Activated T-cell treated with anti-CD3 and anti-CD28 coated beads, Interleukin-2, amount 50 U/mL, for 72 hours (primary cell): Measurements from ENCODE around the gene PTX4. TPM values are rescaled to one million over a fixed set of nuclear protein-coding genes. Genes with fewer than 3 reads are reported as not detected.

Experiments
- ATAC-seq, 2 donors: fragments of 150-1000 bp; cut with Tn5 transposase; replicated peaks in 1 of 2; 2 replicates each; pipeline ENCODE4 v1.10.0; 2021; ENCODE audit warnings: moderate library complexity in 2 of 2, mild to moderate bottlenecking in 1 of 2
- DNase-seq, 2 donors: peaks; one replicate each; pipeline ENCODE4 v3.0.0; 2021 to 2022; ENCODE audit warnings: mixed read lengths in 1 of 2
- H3K27ac Mint-ChIP-seq: one replicate; pipeline ENCODE4 v1.8.0; 2022; ENCODE audit warnings: mild to moderate bottlenecking, moderate library complexity, mixed read lengths
- H3K27me3 Mint-ChIP-seq: one replicate; pipeline ENCODE4 v1.8.0; 2022; ENCODE audit warnings: low read depth, mixed read lengths
- H3K36me3 Mint-ChIP-seq, 2 donors: one replicate each; pipeline ENCODE4 v1.8.0; 2022; ENCODE audit warnings: mixed read lengths in 2 of 2, mild to moderate bottlenecking in 1 of 2; ENCODE audit not compliant: insufficient read depth in 2 of 2
- H3K4me1 Mint-ChIP-seq: one replicate; pipeline ENCODE4 v1.8.0; 2022; ENCODE audit warnings: low read depth, mixed read lengths
- H3K4me3 Mint-ChIP-seq, 2 donors: one replicate each; pipeline ENCODE4 v1.8.0; 2022; ENCODE audit warnings: mild to moderate bottlenecking in 2 of 2, mixed read lengths in 2 of 2, moderate library complexity in 2 of 2
- H3K9me3 Mint-ChIP-seq, 2 donors: one replicate each; pipeline ENCODE4 v1.8.0; 2022; ENCODE audit warnings: mixed read lengths in 2 of 2
- total RNA-seq, 2 donors: library from RNA; stranded (reverse); gene quantifications; one replicate each; pipeline ENCODE4 v1.2.3, GENCODE V29; 2022

The PTX4 gene
- total RNA-seq, 2 donors from 2014 or later, result not detected

DNA sequence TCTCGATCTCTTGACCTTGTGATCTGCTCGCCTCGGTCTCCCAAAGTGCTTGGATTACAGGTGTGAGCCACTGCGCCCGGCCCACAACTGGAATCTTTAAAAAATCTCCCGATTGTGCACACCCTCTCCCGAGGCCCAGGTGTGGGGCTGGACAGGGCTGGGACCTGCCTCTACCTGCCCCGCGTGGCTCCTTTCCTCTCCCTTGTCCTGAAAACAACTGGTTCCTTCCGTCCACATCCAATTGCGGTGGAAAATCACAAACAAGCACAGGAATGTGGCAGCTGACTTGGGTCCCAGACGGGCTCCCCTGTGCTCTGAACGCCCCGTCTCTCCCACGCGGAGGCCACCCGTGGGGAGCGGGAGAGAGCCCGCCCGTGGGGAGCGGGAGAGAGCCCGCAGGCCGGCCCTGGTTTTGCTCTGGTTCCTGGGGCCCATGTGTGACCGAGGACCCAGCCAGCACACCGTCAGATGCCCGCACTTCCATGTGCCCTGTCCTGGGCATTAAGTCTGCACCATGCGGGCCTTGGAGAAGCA, 41.7 kb upstream of the PTX4 start:
- Mint-ChIP-seq H3K4me3 (no peak overlapping the region), H3K27ac (no peak overlapping the region), H3K36me3 (peaks cover 3 to 5% of the 10 kb centered on the region in 2 donors), H3K9me3 (no peaks in the 10 kb centered on the region), H3K27me3 (no peaks in the 10 kb centered on the region), H3K4me1 (peaks cover 14% of the 10 kb centered on the region)
- DNase-seq (no peak), ATAC-seq (no peak)

DNA sequence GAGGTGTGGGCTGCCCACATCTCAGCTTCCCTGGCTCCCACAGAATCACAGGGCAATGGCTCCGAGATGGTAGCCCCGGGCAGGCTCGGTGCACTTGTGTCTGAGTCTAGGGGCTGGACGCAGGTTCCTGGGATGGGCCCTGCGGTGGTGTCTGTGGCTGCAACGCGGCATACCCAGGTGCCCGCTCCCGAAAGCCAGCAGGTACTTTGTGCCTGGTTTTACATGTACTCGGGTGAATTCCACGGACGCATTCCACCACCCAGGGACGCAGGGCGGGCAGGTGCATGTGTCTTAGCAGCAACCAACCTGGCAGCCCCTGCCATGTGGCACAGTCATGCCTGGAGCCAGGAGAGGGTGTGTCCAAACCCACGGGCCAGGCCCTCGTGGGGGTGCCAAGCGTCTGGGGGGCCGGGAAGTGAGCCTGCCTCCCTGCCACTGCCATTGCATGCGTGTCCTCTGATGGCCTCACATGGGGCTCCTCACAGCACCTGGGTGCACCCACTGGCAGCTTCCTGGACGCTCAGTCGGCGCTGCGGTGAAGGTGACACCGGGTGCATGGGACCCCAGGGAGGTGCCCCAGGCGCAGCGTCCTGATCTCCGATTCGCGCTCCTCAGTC, 40.3 kb upstream of the PTX4 start:
- Mint-ChIP-seq H3K36me3 (no peaks in the 10 kb centered on the region), H3K27me3 (no peaks in the 10 kb centered on the region), H3K27ac (no peak overlapping the region), H3K9me3 (no peaks in the 10 kb centered on the region), H3K4me3 (no peak overlapping the region), H3K4me1 (peaks cover 8% of the 10 kb centered on the region)
- ATAC-seq (no peak), DNase-seq (no peak)

DNA sequence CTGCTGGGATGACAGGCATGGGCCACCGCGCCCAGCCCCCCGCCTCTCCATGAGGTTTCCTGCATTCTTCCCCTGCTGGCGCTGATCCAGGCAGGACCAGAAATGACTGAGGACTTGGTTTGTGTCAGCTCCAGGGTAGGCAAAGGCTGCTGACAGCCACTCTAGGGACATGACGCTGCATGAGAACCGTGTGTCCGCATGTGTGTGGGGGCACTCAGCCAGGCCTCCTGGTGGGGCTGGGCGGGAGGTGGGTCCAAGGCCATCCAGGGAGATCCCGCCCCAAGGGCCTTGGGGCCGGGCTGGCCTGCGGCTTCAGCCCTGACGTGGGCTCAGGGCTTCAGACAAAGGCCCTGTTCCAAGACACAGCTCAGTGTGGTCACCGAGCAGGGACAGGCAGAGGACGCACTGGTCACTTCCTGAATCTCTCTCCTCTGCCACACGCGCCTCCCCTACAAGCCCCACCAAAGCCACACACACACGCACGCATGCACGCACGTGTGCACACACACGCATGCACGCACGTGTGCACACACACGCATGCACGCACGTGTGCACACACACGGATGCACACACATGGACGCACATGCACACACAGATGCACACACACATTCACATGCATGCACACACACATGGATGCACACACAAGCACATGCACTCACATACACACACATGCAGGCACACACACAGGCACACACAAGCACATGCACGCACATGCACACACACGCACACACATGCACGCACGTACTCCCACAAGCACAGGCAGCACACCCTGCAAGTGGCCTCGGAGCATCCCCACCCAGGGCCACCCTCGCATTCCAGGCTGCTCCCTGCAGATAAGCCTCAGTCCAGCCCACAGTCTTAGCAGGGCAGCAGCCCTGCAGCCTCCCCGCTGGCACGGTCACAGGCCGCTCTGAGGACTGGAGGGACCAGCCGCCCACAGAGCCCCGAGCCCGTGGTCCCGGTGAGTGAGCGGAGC, 39.4 kb upstream of the PTX4 start:
- no peaks in the 10 kb centered on the region for H3K9me3 Mint-ChIP-seq
- H3K36me3 Mint-ChIP-seq, result no peaks in the 10 kb centered on the region
- no peak overlapping the region for H3K4me3 Mint-ChIP-seq
- DNase-seq (no peak), ATAC-seq (no peak)
- peaks cover 8% of the 10 kb centered on the region for H3K4me1 Mint-ChIP-seq
- no peaks in the 10 kb centered on the region for H3K27me3 Mint-ChIP-seq
- H3K27ac Mint-ChIP-seq, result no peak overlapping the region

DNA sequence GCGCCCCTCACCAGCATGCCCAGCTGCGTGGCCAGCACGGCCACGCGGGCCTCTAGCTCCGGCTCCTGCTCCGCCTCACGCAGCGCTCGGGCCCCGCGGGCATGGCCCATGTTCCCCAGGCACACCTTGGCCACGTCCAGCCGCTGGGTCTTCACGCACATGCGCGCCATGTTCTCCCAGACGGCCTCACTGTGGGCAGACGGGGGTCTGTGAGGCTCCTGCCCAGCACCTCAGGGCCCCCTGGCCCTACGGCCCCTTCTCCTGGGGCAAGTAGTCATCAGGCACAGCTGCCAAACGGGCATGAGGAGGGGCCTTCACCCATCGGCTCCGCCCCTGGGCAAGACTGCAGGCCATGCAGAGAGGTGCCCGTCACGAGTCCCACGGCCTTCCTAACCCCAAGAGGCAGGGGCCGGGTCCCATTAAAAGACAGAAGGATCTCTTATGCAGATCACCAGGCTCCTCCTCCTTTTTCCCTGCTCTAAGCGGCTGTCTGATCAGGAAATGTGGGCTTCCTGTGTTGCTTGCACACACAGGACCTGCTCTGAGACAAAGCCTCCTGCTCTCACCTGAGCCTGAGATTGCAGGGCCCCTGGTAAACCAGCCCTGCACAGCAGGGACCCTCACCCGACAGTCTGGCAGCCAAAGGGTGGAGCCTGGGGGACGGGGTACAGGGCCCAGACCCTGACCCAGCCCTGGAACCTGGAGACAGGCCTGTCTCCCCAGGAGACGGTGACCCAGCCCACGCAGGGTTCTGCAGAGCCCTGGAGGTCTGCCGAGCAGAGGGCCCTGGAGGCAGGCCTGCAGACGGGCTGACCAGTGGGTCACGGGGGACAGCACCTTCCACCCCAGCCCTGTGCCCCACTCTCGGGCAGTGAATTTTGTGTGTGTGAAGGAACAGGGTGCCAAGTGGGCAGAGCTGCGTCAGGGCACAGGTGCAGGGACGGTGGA, 38.1 kb upstream of the PTX4 start:
- H3K4me1 Mint-ChIP-seq, result peaks cover 8% of the 10 kb centered on the region
- H3K36me3 Mint-ChIP-seq, result no peaks in the 10 kb centered on the region
- no peaks in the 10 kb centered on the region for H3K27me3 Mint-ChIP-seq
- H3K9me3 Mint-ChIP-seq, result no peaks in the 10 kb centered on the region
- DNase-seq, result peak; percentile 22 to 43
- H3K27ac Mint-ChIP-seq, result no peak overlapping the region
- peak overlapping the region; percentile 44 to 62 for H3K4me3 Mint-ChIP-seq
- peak; percentile 44 to 52 for ATAC-seq

DNA sequence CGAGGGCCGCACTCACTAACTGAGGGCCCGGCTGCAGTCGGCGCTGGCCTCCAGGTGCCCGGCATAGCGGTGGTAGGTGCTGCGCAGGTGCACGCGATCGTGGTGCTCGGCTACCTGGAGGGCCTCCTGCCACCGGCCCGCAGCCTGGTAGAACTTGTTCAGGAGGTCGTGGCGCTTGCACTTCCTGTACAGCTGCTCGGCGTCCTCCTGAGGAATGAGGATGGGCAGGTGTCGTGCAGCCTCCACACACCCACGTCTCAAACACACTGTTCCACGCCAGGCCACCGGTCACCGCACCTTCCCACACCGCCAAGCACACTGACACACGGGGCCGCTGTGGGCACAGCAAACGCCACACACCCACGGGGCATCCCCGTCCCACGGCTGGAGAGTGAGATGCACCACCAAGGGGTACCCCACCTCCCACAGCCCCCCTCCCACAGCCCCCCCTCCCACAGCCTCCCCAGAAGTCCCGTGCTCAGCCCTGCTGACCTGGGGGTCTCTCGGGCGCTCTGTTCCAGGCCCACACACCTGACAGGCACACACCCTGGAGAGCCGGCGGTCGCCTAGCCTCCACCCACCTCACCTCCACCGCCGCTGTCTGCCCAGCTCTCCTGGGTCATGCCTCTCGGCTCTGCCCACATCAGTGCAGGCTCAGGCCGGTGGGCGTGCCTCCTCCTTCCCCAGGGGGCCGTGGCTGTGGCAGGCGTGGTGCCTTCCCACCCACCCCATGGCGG, 37.3 kb upstream of the PTX4 start:
- H3K27me3 Mint-ChIP-seq, result no peaks in the 10 kb centered on the region
- H3K27ac Mint-ChIP-seq, result no peak overlapping the region
- H3K4me1 Mint-ChIP-seq, result peaks cover 8% of the 10 kb centered on the region
- DNase-seq (peak in 1 of 2 donors; percentile 14), ATAC-seq (peak; percentile 39 to 50)
- no peaks in the 10 kb centered on the region for H3K9me3 Mint-ChIP-seq
- no peaks in the 10 kb centered on the region for H3K36me3 Mint-ChIP-seq
- H3K4me3 Mint-ChIP-seq, result peak overlapping the region; percentile 62 to 64

DNA sequence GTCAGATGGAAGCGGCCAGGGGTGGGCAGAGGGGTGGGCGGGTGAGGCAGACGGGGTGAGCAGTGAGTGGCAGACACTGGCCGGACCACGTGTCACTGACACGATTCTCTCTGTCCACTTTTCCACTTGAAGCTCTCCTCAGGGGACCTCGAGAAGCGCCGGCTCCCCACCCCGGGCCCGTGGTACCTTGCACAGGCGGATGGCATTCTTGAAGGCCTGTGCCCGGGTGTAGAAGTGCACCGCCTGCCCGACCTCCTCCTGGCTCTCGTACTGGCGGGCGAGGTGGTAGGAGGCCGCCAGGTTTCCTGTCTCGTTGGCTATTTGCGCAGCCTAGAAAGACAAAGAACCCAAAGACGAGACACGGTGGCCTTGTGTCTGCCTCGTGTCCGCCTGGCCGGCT, 35.6 kb upstream of the PTX4 start:
- Mint-ChIP-seq H3K9me3 (no peaks in the 10 kb centered on the region), H3K27me3 (no peaks in the 10 kb centered on the region), H3K27ac (no peak overlapping the region), H3K4me3 (no peak overlapping the region), H3K4me1 (peaks cover 8% of the 10 kb centered on the region), H3K36me3 (no peaks in the 10 kb centered on the region)
- DNase-seq, result no peak
- no peak for ATAC-seq

DNA sequence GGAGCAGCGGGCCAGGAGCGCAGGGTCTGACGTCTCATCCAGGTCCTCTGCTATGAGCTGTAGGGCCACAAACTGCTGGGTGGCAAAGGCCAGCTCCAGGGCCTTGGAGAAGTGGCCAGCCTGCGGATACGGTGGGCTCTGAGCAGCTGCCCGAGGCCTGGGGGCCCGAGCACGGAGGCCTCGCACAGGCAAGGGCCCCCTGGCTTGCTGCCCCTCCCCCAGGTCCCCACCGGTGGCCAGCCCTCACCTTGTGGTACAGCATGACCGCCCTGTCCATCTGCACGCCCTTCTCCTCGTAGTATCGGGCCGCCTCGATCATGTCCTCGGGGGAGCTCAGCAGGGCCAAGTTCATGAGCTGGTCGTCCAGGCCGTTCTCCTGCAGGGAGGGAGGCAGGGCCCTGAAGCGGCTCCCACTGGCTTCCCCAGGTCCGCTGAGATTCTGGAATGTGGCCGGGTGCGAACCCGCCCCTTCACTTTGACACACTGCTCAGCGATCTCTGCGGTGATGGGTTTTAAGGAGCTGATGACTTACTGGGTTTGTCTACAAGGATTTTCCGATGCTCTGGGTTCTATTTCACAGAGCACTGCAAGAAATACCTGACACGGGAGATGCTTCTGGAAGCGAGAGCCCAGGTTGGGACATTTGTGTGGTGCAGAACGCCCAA, 35.0 kb upstream of the PTX4 start:
- Mint-ChIP-seq H3K27me3 (no peaks in the 10 kb centered on the region), H3K4me1 (peaks cover 8% of the 10 kb centered on the region), H3K36me3 (no peaks in the 10 kb centered on the region), H3K4me3 (no peak overlapping the region), H3K9me3 (no peaks in the 10 kb centered on the region), H3K27ac (no peak overlapping the region)
- DNase-seq, result no peak
- no peak for ATAC-seq

DNA sequence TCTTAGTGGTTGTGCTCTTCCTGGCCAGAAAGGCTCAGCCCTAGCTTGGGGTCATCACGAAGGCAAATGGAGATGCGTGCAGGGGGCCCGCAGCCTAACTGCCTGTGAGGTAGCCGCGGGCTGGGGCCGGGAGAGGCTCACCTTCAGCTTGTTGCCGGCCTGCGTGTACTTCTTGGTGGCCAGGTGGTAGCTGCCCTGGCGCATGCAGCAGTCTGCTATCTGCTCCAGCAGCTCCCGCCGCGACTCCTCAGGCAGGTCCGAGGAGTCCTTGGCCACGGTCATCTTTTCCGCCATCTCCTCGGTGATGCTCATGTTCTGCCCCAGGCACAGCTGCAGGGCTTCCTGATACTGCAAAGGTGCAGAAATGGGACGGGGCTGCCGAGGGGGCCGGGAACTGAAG, 31.7 kb upstream of the PTX4 start:
- no peak for DNase-seq
- Mint-ChIP-seq H3K36me3 (no peaks in the 10 kb centered on the region), H3K9me3 (no peaks in the 10 kb centered on the region), H3K27me3 (no peaks in the 10 kb centered on the region), H3K4me1 (no peaks in the 10 kb centered on the region), H3K27ac (no peak overlapping the region), H3K4me3 (no peak overlapping the region)
- ATAC-seq, result peak in 1 of 2 donors; percentile 7

DNA sequence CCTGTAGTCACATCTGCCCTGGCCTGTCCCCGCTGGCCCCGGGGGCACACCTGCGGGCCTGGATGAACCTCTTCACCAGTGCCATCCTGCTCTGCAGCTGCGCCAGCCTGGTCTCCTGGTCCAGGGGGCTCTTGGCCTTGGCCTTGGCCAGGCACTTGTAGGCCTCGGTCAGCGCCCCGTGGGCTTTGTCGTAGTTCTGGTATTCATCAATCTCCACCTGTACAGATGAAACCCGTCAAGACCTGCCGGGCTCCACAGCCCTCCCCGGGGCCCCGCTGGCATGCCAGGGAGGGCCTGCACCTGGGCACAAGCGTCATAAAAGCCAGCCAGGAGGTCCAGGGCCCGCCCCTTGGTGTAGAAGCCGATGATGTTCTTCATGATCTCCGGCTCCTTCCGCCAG, 31.1 kb upstream of the PTX4 start:
- Mint-ChIP-seq H3K9me3 (no peaks in the 10 kb centered on the region), H3K4me1 (no peaks in the 10 kb centered on the region), H3K27me3 (no peaks in the 10 kb centered on the region), H3K27ac (no peak overlapping the region), H3K36me3 (no peaks in the 10 kb centered on the region), H3K4me3 (no peak overlapping the region)
- ATAC-seq (no peak), DNase-seq (no peak)

DNA sequence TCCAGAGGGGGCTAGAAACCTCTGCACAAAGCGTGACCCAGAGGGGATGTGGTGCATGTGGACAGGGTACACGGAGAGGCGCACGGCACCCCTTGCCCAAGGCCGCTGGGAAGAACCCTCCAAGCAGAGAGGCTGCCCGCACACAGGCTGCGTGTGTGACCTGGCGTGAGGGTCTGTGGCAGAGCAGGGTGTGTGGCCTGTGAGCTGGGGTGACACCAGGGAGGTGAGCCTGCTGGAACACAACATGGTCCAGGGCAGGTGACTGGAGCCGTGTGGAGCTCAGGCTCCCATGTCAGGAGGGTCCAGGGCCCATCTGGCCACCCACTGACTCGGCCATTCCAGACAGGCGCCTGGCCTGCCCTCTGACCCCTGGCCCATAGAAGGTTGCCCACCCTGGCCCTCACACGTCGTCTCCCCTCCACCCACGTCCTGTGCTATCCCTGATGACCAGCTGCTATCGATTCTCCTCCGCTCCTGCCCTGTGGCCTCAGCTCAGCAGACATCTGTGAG, 29.9 kb upstream of the PTX4 start:
- Mint-ChIP-seq H3K4me1 (no peaks in the 10 kb centered on the region), H3K36me3 (peaks cover 1 to 3% of the 10 kb centered on the region in 2 donors), H3K27ac (no peak overlapping the region), H3K27me3 (no peaks in the 10 kb centered on the region), H3K9me3 (no peaks in the 10 kb centered on the region), H3K4me3 (no peak overlapping the region)
- DNase-seq (no peak), ATAC-seq (no peak)

DNA sequence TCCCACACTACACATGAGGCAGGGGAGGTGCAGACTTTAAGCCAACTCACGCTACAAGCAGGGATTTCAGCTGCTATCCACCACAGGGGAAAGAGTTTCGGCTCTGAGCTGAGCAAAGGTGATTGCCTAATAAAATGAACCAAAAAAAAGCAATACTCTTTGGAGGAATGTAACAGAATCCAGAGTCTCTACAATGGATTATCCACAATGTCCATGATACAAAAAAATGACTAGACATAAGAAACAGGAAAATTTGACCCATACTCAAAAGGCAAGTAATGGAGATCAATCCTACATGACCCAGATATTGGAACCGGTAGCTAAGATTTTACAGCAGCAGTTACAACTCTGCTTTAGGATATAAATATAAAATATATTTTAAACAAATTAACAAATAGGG, 25.8 kb upstream of the PTX4 start:
- DNase-seq (no peak), ATAC-seq (no peak)
- Mint-ChIP-seq H3K27ac (no peak overlapping the region), H3K4me1 (no peaks in the 10 kb centered on the region), H3K36me3 (peaks cover 8 to 16% of the 10 kb centered on the region in 2 donors), H3K27me3 (no peaks in the 10 kb centered on the region), H3K4me3 (no peak overlapping the region), H3K9me3 (no peaks in the 10 kb centered on the region)

DNA sequence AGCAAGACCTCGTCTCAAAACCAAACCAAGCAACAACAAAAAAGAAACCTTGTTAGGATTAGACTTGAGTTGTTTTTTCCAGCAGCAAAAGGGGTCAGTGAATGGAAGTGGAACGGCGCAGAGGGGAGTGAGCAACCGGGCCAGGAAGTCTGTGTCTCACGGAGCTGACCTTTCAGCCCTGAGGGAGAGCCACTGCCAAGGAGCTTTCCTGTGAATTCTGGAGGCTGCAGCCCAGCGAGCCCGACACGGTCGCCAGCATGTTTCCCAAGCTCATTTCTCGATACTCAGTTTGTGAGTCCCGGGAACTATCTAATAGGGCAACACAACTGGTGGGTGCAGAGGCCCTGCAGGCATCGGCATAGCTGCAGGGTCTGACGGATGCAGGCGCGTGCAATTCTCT, 24.0 kb upstream of the PTX4 start:
- Mint-ChIP-seq H3K4me1 (no peaks in the 10 kb centered on the region), H3K27me3 (no peaks in the 10 kb centered on the region), H3K9me3 (no peaks in the 10 kb centered on the region), H3K4me3 (no peak overlapping the region), H3K27ac (no peak overlapping the region), H3K36me3 (peaks cover 8 to 16% of the 10 kb centered on the region in 2 donors)
- no peak for DNase-seq
- no peak for ATAC-seq
